ES-I3 (cell line): ENCODE results near the gene PIK3R1.

Experiments used
- H3K36me3 ChIP-seq: 2 replicates; pipeline ENCODE4 v1.6.1; 2013; ENCODE audit warnings: mild to moderate bottlenecking, low read length, control low read depth, moderate library complexity; ENCODE audit not compliant: insufficient read depth
- H3K4me1 ChIP-seq: 2 replicates; pipeline ENCODE4 v1.6.1; 2013; ENCODE audit warnings: mild to moderate bottlenecking, control low read depth, low read length; ENCODE audit not compliant: insufficient read depth
- H3K9ac ChIP-seq: 2 replicates; pipeline ENCODE4 v1.6.1; 2013; ENCODE audit warnings: low read depth, mild to moderate bottlenecking, low read length, moderate library complexity
- H3K9me3 ChIP-seq: 2 replicates; pipeline ENCODE4 v1.6.1; 2013; ENCODE audit warnings: mild to moderate bottlenecking, low read length, moderate library complexity; ENCODE audit not compliant: control insufficient read depth, insufficient read depth

The PIK3R1 gene

DNA sequence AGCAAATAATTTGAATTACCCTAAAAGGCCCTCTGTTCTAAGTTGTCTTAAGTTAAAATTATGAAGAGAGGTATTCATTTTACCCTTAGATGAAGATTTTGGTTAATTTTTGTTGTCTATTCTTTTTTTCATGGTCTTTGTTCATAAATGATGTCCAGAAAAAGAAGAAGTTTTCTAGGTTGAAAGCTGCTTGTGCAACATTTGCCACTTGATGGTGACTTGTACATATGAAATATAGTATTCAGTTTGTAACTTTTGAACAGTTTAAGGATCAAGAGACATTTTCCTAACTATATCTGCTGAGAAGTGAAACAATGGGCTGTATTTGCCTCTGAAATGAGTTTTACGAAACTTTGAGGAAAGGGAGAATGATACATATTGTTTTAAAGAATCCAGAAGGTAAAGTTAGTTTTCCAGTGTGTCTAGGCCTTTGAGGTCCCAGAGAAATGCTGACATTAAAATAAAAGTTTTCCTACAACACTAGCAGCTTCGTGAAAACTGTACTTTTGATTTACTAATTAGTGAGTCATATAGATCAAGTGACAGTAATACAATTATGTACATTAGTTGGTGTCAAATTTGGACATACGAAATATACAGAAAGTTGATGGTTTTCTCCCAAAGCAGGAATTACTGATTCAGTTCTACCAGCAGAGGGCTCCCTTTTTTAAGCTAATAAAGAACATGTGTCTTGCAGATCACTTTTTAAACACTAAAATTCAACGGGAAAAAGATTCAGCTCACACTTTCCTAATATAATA, 70.5 kb downstream of the PIK3R1 start:
- Histone ChIP-seq H3K9ac (no peak overlapping the region), H3K36me3 (peaks cover 5% of the 10 kb centered on the region; the same call in 1 of the 2 replicates), H3K4me1 (peaks cover 21% of the 10 kb centered on the region)

DNA sequence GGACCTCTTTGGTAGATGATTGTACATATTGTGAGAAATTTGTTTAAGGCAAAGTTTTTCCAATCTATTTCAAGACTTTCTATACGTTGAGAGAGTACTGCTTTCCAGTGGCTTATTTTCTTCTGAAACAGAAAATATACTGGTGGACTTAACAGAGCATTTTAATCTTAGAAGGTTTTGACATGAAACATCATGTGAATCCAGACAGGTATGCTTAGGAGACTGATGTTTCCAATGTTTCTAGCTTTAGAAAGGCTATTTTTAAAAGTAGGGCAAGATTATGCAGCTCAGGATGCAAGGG, 71.0 kb downstream of the PIK3R1 start:
- H3K9ac ChIP-seq: no peak overlapping the region
- H3K36me3 ChIP-seq: peaks cover 5% of the 10 kb centered on the region; the same call in 1 of the 2 replicates
- H3K4me1 ChIP-seq: peaks cover 21% of the 10 kb centered on the region
- H3K9me3 ChIP-seq: no peaks in the 10 kb centered on the region

More for the DNA sequence above, 70.5 kb downstream of the PIK3R1 start:
- no peaks in the 10 kb centered on the region for H3K9me3 ChIP-seq

DNA sequence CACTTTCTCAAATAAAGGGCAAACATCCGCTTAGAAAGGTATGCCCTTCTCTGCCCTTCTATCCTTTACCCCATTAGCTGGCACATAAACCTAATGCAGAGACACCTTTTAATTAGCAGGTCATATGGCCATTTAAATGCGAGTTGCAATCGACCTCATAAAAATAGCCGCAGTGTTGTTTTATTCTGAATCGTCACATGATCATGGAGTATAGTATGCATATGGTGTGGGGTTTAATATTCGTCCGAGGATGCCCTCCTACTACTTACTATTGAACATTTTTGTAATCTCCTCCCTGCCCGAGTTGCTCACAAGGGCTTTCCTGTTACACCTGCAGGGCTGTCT, 72.0 kb downstream of the PIK3R1 start:
- Histone ChIP-seq H3K9ac (peak overlapping the region; percentile 73), H3K9me3 (no peaks in the 10 kb centered on the region), H3K4me1 (peaks cover 21% of the 10 kb centered on the region), H3K36me3 (peaks cover 3% of the 10 kb centered on the region; the same call in 1 of the 2 replicates)

DNA sequence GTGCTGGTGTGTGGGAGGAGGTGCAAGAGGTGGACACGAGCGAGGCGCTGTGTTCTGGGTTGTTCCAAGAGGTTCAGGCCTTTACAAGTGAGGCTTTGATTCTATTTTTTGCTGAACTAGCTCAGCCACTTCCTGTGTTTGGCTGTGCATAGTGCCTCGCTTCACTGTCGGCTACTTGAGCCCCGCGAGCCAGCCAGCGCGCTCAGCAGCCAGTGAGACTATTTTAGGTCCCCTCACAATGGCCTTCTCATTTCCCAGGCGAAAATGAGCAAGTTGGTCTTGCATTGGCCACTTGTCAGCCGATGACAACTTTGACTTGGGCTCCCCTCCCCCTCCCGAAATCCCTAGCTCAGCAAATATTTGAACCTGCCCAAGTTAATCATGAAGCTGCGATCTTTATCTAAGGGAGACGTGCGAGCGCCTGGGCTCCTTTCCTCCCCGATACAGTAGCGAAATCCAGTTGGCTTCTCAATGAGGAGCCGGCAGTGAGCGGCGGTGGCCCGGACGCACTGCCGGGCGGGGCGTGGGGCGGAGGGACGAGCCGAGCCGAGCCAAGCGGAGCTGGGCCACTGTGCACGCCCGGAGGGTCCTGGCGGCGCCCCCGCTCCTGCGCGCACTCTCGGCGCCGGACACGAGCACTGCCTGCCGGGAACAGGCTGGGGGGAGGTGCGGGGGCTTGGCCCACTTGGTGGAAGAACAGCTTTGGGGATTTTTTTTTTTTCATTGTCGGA, 72.6 kb downstream of the PIK3R1 start:
- Histone ChIP-seq H3K9ac (peak overlapping the region; percentile 73), H3K36me3 (no peaks in the 10 kb centered on the region), H3K9me3 (no peaks in the 10 kb centered on the region), H3K4me1 (peaks cover 21% of the 10 kb centered on the region)

DNA sequence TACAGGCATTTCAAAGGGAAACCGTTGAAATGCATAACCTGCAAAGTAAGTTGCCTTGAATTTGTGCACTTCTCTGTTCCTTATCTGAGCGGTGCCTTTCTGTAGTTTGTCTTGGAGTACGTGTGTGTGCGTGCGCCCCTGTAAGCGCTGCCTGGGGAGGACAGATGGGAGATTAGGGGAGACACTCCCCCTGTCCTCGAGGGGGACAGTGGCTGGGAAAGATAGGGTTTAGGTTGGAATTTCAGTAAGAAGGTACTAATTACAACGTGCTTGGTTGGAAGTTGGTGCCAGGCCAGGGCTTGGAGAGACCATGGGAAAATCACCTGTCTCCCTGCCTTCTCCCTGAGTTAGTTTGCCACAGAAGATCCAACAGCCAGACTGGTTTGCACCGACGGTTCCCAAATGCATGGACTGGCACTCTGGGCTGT, 73.2 kb downstream of the PIK3R1 start:
- Histone ChIP-seq H3K36me3 (no peaks in the 10 kb centered on the region), H3K9me3 (no peaks in the 10 kb centered on the region), H3K4me1 (peaks cover 21% of the 10 kb centered on the region), H3K9ac (peak overlapping the region; percentile 73)

DNA sequence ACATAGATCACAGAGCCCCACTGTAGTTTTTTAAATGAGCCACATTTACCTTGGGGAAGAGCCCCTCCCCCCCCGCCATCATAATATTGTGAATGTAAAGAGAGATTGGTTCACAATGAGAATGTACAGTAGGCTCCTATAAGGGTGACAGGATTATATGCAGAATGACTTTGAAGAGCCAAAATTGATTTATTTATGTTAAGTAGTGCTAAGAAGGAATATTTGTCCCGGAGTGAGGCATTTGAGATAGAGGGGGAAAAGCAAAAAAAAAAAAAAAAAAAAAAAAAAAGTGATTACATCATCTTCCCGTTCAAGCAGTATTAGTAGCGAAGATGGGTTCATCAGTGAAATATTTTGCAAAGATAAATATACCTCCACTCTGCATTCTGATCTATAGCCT, 73.9 kb downstream of the PIK3R1 start:
- no peaks in the 10 kb centered on the region for H3K9me3 ChIP-seq
- H3K36me3 ChIP-seq: no peaks in the 10 kb centered on the region; the same call in 1 of the 2 replicates
- H3K9ac ChIP-seq: peak overlapping the region; percentile 73; the same call in 1 of the 2 replicates
- peaks cover 21% of the 10 kb centered on the region for H3K4me1 ChIP-seq

DNA sequence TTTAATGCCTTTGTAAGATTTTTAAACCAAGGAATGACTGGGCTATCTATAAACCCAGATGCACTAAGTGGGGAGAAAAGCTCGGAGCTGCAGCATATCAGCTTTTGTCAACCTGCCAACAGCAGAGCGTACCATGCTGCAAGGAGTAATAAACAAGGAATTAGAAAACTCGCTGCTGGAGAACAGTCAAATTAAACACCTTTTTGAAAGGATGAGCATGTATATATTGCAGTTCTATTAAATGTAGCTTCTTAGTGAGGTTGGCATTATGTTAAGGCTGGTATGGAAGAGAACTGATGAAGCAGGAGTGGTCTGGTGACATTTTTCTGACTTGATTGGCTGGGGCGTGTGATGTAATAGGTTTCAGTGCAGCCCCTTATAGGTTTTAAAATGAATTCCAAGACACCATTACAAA, 74.7 kb downstream of the PIK3R1 start:
- peaks cover 4% of the 10 kb centered on the region for H3K36me3 ChIP-seq
- peaks cover 21% of the 10 kb centered on the region for H3K4me1 ChIP-seq

DNA sequence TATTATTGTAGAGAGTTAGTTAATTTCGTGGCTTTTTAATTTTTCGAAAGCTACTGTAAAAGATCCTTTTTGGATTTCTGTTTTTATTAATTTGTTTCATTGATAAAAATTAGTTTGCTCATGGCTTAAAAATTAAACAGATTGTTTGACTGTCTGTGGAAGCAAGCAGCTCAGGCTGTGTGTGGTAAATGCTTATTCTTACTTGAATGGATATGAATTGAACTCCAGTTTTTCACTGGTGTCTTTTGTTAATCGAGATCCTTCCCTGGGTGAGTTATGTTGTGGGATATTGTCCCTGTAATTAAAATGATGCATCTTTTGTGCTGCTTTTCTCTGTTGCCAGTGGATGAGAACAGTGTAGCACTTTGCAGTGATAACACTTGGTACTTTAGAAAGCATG, 75.3 kb downstream of the PIK3R1 start:
- Histone ChIP-seq H3K36me3 (peaks cover 6% of the 10 kb centered on the region), H3K9ac (no peak overlapping the region)

More for the DNA sequence above, 74.7 kb downstream of the PIK3R1 start:
- Histone ChIP-seq H3K9ac (no peak overlapping the region), H3K9me3 (no peaks in the 10 kb centered on the region)

DNA sequence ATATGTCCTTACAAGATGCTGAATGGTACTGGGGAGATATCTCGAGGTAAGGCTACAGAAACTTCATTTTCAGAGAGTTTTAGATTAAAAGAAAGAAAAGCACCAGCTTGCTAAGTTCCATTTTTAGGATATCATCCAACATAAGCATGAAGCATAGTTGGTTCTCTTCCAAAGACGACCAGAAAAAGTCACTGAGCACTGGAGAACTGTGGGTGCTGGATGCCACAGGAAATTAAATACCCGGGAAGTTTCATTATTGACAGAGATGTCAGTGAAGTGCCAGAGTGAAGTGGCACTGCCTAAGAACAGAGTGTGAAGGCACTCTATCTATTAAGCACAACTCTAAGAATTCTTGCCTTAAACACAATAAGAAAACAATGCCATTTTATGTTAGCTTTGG, 76.8 kb downstream of the PIK3R1 start:
- Histone ChIP-seq H3K36me3 (peaks cover 6% of the 10 kb centered on the region), H3K4me1 (peaks cover 14% of the 10 kb centered on the region), H3K9me3 (no peaks in the 10 kb centered on the region), H3K9ac (no peak overlapping the region)

More for the DNA sequence above, 75.3 kb downstream of the PIK3R1 start:
- Histone ChIP-seq H3K9me3 (no peaks in the 10 kb centered on the region), H3K4me1 (peaks cover 21% of the 10 kb centered on the region)

DNA sequence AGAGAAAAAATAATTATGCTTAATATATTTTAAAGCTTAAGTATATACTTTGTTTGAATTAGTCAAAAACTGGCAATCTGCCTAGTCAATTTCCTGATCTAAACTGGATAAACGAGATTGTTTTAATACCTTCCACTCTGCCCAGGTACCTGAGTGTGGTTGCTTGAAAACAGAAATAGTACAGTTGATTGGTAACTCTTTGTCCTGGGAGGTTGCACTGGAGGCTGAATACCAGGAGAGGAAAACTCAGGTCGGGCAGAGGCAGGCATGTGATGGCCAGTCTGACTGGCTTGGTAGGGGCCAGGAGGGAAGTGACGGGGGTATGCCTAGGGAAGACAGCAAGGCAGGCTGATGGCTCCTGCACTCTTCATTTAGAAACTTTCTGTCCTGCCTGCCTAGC, 80.2 kb downstream of the PIK3R1 start:
- Histone ChIP-seq H3K4me1 (0 out of 2 replicates have a peak, but pooled peaks cover 2% of the 10 kb centered on the region), H3K9ac (no peak overlapping the region), H3K9me3 (no peaks in the 10 kb centered on the region), H3K36me3 (peaks cover 10% of the 10 kb centered on the region)

DNA sequence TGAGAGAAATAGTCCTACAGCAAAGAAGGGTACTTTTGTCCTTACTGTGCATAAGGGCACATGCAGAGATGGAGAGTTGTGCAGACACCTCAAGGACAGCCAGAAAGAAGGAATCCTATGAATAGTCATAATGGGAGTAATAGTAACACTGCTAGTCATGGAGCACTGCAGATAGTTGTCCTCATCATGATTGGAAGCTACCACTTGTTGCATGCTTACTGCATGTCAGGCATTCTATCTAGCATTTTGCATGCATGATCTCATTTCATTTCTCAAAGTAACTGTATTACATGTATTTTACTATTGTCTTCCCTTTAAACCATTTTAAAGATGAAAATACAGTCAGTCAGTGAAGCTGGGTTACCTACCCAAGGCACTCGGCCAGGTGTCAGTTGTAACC, 81.3 kb downstream of the PIK3R1 start:
- Histone ChIP-seq H3K36me3 (peaks cover 10% of the 10 kb centered on the region), H3K9me3 (no peaks in the 10 kb centered on the region), H3K9ac (no peak overlapping the region), H3K4me1 (no peaks in the 10 kb centered on the region)

DNA sequence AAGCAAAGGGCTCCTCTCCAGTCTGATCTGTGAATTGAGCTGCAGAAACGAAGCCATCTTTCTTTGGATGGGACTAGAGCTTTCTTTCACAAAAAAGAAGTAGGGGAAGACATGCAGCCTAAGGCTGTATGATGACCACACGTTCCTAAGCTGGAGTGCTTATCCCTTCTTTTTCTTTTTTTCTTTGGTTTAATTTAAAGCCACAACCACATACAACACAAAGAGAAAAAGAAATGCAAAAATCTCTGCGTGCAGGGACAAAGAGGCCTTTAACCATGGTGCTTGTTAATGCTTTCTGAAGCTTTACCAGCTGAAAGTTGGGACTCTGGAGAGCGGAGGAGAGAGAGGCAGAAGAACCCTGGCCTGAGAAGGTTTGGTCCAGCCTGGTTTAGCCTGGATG, 82.1 kb downstream of the PIK3R1 start:
- Histone ChIP-seq H3K9me3 (no peaks in the 10 kb centered on the region), H3K4me1 (no peaks in the 10 kb centered on the region), H3K36me3 (peaks cover 10% of the 10 kb centered on the region), H3K9ac (no peak overlapping the region)

DNA sequence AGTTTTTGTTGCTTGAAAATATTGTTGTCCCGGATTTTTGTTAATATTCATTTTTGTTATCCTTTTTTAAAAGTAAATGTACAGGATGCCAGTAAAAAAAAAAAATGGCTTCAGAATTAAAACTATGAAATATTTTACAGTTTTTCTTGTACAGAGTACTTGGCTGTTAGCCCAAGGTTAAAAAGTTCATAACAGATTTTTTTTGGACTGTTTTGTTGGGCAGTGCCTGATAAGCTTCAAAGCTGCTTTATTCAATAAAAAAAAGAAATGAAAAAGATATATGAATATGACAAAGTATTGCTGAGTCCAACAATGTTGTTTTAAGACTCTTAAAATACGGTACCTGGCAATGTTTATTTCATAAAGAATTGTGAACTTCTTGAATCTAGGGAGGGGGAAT, 82.9 kb downstream of the PIK3R1 start:
- no peak overlapping the region for H3K9ac ChIP-seq
- no peaks in the 10 kb centered on the region for H3K9me3 ChIP-seq
- peaks cover 10% of the 10 kb centered on the region for H3K36me3 ChIP-seq
- H3K4me1 ChIP-seq: no peaks in the 10 kb centered on the region

DNA sequence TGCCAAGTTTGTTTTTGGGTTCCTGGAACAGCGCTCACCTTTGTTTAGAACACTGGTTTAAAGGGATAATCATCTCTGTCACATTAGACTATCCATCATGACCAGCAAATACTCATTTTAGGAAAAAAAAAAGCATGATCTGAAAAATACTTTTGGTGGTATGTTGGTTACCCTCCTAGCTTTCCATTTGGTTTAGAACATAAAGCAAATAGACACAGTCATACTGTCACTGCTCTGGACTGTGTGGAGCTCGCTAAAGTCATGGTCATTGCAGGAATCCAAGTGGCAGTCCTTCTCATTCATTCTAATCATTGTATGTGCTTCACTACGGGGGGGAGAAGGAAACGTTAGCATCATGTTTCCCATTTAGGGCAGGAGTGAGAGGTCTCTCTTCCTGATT, 83.5 kb downstream of the PIK3R1 start:
- no peaks in the 10 kb centered on the region for H3K9me3 ChIP-seq
- no peak overlapping the region for H3K9ac ChIP-seq
- no peaks in the 10 kb centered on the region for H3K4me1 ChIP-seq
- H3K36me3 ChIP-seq: peaks cover 10% of the 10 kb centered on the region

DNA sequence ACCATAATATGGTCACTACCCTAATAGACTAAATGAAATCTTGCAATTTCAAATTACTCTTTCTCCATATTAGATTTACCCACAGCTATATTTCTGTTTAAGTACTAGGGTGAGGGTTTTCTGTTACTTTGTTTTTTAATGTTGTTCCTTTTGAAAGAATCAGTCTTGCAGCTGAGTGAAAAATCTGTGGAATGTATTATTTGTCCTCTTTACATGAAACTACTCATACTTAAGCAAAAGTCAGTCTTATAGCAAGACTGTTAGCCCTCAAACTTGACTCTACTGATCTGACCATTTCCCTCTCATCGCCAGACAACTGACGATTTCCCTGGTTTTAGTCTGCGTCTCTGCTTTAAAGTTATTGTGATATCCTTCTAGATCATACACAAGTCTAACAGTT, 84.0 kb downstream of the PIK3R1 start:
- Histone ChIP-seq H3K36me3 (peaks cover 10% of the 10 kb centered on the region), H3K4me1 (no peaks in the 10 kb centered on the region), H3K9me3 (no peaks in the 10 kb centered on the region), H3K9ac (no peak overlapping the region)
